GM19238 (cell line): Measurements from ENCODE around the gene EPHA4.

Experiments used
- DNase-seq: peaks from one replicate; pipeline ENCODE4 v3.0.0; 2011; ENCODE audit warnings: low spot score; ENCODE audit not compliant: insufficient read length

Gene EPHA4

GRCh38 chr2:221572219-221572820 lies at the start of gene EPHA4:
Gene EPHA4, minus strand, starts transcription at chr2:221572304. Its CDS starts 56 bp downstream, at chr2:221572248.
- peak; percentile 78 for DNase-seq

DNA sequence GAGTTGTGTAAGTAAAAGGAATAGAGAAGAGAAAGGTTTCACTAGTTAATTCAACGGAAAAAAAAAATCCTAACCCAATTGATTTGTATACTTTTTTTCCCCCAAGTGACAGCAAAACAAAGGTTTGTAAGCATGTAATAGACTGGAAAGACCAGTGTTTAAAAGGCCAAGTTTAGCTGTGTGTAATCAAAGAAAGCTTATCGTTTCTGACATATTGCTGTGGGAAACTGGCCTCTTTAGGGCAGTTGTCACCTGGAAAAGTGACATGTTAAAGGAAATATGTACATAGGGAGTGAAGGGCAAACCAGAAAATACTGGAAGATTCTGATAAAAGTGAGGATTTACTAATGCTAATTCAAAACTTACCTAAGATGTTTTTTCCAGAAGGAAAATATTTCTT lies 45.9 kb upstream of the EPHA4 start:
- DNase-seq, result no peak

- no peak for DNase-seq
Measured at GRCh38 chr2:221616561-221616960, 44.5 kb upstream of the EPHA4 start.

DNA sequence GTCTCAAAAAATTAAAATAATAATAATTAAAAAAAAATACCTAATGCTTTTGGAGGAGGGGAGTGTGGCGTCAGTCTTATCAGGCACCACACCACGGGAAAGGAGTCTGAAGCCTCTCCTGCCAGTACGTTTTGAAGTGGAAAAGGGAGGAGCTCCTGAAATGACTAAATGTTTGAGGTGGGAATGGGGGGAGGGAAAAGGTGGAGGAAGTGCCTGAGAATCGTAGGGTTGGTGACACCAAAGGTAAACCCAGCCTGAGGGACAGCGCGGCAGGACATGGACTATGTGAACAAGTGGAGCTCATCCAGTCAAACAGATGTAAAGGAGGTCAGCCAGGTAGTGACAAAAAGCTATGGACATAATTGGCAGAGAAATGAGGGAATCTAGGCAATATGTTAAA lies 42.2 kb upstream of the EPHA4 start:
- no peak for DNase-seq

DNA sequence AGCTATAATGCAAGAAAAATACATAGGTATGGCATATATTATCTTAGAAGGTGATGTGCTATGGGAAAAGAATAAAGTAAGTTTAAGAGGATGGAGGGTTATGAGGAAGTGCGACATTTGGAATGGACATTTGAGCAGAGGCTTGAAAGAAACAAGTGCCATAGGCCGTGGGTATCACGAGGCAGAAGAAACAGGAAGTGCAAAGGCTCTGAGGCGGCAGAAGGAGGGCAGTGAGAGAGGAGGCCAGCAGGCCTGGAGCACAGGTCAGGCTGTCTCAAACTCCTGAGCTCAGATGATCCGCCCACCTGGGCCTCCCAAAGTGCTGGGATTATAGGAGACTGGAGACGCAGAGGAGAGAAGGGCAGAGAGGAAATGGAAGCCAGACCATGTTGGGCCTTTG lies 40.7 kb upstream of the EPHA4 start:
- no peak for DNase-seq

- DNase-seq, result no peak
Measured at GRCh38 chr2:221612161-221612560, 40.1 kb upstream of the EPHA4 start.

GRCh38 chr2:221610675-221611074 lies 38.6 kb upstream of the EPHA4 start:
- DNase-seq, result no peak

DNA sequence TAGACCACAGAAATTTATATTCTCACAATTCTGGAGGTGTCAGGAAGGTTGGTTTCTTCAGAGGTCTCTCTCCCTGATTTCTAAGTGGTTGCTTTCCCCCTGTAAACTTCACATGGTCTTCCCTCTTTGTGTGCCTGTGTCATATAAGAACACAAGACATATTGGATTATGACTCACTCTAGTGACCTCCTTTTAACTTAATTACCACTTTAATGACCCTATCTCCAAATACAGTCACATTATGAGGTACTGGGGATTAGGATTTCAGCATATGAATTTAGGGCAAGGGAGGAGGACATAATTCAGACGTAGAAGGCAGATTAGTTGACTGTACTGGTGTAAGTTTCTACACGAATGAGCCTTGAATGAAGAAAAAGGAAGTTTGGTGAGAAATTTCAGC lies 38.2 kb upstream of the EPHA4 start:
- DNase-seq, result no peak

- no peak for DNase-seq
Measured at GRCh38 chr2:221608442-221608841, 36.3 kb upstream of the EPHA4 start.

DNA sequence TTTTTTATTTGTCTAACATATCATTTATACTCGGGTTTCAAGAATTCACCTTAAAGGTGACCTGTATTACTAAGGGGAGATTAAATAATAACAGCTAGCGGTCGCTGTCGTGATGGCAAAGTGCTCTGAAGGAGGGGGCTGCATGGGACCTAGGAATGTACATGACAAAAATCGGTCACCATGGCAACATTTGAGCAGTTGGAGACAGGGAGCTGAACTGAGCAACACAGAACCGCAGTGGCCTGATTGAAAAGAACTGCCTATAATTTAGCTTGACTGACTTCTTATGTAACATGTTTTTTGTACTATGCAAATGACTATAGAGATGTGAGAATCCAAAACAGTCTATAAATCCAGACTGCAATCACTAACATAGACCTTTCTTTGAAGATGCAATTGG lies 34.3 kb upstream of the EPHA4 start:
- no peak for DNase-seq

GRCh38 chr2:221605751-221606240 lies 33.7 kb upstream of the EPHA4 start:
- DNase-seq, result no peak

DNA sequence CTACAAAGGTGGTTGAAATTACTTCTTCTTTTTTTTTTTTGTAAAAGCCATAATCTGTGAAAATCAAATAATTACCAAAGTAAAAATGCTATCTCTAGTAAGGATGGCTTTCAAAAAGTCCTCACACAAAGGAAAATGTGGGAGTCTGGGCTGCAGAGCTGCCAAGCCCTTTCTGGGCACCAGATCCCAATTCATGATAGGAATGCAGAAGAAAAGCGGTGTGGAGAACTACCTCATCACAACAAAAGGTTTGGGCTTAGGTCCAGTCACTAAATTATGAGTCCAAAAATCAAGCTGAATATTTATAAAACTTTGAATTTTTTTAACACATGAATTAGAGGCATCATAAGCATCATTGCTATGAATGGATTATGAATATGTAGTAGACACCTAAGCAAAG lies 30.8 kb upstream of the EPHA4 start:
- DNase-seq, result no peak

DNA sequence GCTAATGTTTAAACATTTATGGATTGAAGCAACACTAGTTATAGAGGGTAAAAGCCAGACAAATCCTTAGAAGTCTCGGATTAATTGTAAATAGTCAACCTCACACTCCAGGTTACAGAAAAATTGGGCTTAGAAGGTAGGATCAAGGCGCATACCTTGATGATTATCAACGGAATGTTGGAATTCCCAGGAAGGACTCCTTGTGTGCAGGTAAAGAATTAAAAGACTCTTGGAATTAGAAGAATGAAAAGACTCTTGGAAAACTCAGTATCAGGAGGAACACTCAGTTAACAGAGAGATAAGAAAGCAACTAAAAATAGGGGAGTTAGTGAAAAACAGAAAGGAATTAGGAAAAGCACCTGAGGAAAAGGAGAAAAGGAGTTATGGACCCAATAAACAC lies 29.3 kb upstream of the EPHA4 start:
- DNase-seq, result no peak

- DNase-seq, result no peak
Measured at GRCh38 chr2:221600388-221600787, 28.3 kb upstream of the EPHA4 start.

DNA sequence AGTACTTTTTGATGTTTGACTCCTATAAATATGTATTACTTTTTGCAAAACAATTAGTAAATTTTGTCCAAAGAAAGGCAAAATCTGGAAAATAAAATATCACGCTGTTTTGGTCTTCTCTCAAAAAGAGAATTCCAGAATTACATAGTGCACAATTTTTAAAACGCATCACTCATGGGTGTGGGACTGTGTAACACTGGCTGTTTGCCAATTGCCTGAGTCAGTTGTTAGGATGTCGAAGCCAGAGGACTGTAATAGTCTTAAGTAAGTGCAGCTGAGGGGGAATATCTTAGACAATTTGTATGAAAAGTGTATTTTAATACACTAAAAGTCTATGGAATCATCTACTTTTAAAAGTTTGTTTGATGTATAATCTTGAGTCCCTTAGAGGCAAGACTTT lies 24.1 kb upstream of the EPHA4 start:
- no peak for DNase-seq

- no peak for DNase-seq
Measured at GRCh38 chr2:221590861-221591365, 18.8 kb upstream of the EPHA4 start.

DNA sequence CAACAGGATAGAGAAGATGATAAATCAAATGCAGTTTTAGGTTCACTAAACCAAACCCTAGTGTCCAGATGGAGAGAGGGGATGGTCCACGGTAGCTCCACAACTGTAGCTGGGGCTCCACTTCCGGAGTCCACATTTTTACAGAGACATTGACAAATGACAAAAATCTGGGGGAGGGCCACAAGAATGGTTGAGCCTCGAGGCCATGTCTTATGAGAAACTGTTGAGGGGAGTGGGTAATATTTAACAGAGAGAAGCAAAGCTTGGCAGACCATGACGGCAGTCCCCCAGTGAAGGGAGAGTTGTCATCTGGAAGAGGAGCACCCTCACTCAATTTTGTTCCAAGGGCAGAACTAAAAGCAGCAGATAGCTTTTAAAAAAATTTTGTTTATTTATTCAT lies 17.6 kb upstream of the EPHA4 start:
- no peak for DNase-seq

DNA sequence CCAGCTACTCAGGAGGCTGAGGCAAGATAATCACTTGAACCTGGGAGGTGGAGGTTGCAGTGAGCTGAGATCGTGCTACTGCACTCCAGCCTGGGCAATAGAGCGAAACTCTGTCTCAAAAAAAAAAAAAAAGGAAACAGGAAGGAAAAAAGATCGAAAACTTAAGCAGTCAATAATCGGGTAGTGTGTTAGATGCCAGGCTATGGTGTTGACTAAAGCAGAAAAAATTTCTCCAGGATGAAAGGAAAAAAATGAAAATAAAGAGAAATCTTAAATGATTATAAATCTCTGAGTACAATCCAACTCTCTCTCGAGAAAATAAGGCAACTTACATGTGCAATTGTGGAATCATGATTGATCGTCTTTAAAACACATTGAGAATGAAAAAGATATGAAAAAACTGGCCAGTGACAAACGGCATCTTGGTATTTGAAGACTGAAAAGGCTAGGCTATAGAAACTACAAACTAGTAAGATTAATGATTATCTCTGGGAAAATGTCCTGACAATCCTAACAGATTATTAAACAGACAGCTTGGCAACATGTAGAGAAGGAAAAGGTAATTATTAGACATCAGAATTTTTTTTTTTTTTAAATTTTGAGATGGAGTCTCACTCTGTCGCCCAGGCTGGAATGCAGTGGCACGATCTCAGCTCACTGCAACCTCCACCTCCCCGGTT lies 16.3 kb upstream of the EPHA4 start:
- DNase-seq, result no peak

DNA sequence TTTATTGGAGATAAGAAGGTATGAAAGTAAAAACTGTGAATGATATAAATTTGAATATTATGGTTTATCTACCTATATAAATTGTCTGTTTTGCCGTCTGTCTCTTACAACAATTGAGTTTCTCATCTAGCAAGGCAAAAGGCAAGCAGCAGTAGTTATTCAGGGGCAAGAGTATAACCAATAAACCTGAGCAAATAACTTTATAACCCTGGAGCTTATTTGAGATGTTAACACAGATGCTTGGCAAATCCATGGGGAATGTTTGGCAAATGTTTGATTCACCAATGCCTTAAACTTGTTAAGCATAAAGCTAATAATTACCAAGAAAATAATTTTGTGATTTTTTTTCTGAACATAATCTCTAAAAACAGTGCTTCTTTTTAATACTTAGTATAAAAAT lies 9.9 kb upstream of the EPHA4 start:
- DNase-seq, result no peak

DNA sequence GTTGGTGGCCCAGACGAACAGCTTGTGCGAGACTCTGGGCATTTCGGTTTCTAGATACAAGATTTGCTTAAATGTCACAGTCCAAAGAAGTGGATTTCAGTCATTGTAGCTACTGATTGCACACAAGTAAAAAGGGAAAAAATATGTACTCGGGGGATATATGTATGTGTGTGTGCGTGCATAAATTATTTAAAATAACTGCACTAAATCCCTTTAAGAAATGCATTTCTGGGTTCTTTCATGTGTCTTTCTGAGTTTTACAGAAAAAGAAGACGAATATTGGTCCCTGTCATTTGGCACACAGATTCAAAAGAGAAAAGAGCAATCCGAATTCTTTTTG lies 2.1 kb upstream of the EPHA4 start:
- no peak for DNase-seq

DNA sequence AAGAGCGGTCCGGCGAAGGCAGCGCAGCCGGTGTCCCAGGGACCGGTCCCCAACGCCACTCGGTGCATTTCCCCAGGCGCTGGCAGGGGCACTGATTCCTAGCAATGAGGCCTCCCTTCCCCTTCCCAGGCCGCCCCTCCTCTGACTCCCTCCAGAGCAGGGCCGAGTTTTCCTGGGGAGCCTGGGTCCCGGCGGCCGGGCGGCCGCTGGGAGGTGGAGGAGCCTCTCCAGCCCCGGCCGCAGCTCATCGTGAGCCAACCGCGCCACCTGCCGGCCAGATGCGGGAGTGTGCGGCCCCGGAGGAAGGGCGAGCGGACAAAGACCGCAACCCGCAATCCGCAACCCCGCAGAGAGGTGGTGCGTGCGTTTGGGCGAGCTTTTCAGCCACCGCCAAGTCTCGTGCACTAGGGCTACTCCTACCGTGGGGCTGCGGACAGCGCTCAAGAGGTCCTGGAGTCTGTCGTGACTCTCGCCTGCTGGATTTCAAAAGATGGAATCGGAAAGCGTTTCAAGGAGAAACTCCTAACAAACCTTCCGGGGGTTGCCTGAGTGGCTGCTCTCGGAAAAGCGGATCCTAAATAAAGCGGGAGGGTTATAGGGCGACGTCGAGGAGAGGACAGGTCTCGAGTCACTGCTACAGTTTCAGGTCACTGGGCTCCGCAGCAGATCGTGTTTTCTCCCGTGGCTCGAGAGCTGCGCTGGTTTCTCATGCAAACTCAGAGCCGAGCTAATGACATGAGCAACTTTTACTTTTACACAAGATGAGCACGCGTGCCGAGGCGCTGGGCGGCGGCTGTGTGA lies 1.5 kb upstream of the EPHA4 start:
- peak; percentile 56 for DNase-seq

DNA sequence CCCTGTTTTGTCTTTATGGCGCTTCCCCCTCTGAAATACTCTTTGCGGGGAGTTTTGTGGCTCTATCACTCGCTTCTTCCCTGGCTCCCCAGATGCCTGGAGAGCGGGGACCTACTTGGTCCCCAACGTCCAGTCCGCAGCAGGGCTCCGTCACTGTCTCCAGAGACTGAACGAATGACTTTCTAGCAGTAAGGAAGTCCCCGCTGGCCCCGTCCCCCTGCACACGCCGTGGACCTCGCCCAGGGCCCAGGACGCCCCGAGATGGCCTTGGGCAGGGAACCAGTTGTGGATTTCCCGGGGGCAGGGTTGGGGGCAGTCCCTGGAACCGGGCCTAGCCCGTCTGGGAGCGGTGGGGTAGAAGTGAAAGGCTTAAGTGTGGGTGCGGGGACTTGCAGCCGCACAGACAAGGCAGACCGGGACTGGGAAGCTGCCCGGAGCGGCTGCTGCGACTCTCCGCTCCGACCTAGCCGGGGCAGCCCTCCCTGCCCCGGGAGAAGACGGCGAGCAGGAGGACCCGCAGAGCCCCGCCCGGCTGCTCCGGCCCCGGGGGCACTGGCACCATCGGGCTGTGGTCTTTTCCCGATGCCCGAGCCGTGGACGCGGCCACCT lies 821 bp upstream of the EPHA4 start:
- DNase-seq, result peak; percentile 16
